GM04503 (cell line): ENCODE data around the gene RPRM.
"Not testable (repeated sequence)": the region's sequence is repeated elsewhere in the genome, so short reads cannot be mapped to it uniquely, and the experiment has no call there.

Experiments
- DNase-seq: peaks from one replicate; pipeline ENCODE4 v3.0.0-alpha.2; 2012; ENCODE audit warnings: low read depth

RPRM gene

GRCh38 chr2:153478289-153479261 lies at the start of gene RPRM:
TSS of gene RPRM (minus strand) at chr2:153478762. CDS start at chr2:153478565, 197 bp downstream.
- DNase-seq, result peak; percentile 1

GRCh38 chr2:153519257-153519875 lies 40.8 kb upstream of the RPRM start:
- DNase-seq, result peak; percentile 4

- no peak for DNase-seq
Observed at GRCh38 chr2:153512331-153512730, 33.8 kb upstream of the RPRM start.

- DNase-seq, result no peak
Observed at GRCh38 chr2:153510996-153511395, 32.4 kb upstream of the RPRM start.

GRCh38 chr2:153509133-153509532 lies 30.6 kb upstream of the RPRM start:
- no peak for DNase-seq

GRCh38 chr2:153506499-153506898 lies 27.9 kb upstream of the RPRM start:
- DNase-seq, result not testable (repeated sequence)

GRCh38 chr2:153499439-153499838 lies 20.9 kb upstream of the RPRM start:
- no peak for DNase-seq

GRCh38 chr2:153497938-153498629 lies 19.5 kb upstream of the RPRM start:
- DNase-seq, result no peak

- DNase-seq, result no peak
Observed at GRCh38 chr2:153495725-153496124, 17.2 kb upstream of the RPRM start.

GRCh38 chr2:153488072-153488471 lies 9.5 kb upstream of the RPRM start:
- DNase-seq, result no peak

- no peak for DNase-seq
Observed at GRCh38 chr2:153487448-153487847, 8.9 kb upstream of the RPRM start.

GRCh38 chr2:153479573-153479972 lies 1.0 kb upstream of the RPRM start:
- no peak for DNase-seq

- no peak for DNase-seq
Observed at GRCh38 chr2:153477636-153478288, 800 bp downstream of the RPRM start.

- DNase-seq, result no peak
Observed at GRCh38 chr2:153476816-153477635, 1.5 kb downstream of the RPRM start.

- no peak for DNase-seq
Observed at GRCh38 chr2:153476491-153476815, 2.1 kb downstream of the RPRM start.

GRCh38 chr2:153474876-153475435 lies 3.6 kb downstream of the RPRM start:
- no peak for DNase-seq

- no peak for DNase-seq
Observed at GRCh38 chr2:153474407-153474806, 4.2 kb downstream of the RPRM start.

- no peak for DNase-seq
Observed at GRCh38 chr2:153470867-153471266, 7.7 kb downstream of the RPRM start.

- DNase-seq, result no peak
Observed at GRCh38 chr2:153464395-153464794, 14.2 kb downstream of the RPRM start.

GRCh38 chr2:153462338-153462859 lies 16.2 kb downstream of the RPRM start:
- DNase-seq, result no peak

- no peak for DNase-seq
Observed at GRCh38 chr2:153461453-153461852, 17.1 kb downstream of the RPRM start.
